Neural cell (in vitro differentiated cells): Measurements from ENCODE around the gene FOXK1.

Source experiments
- CTCF ChIP-seq: fragments of 450-650 bp; IDR thresholded peaks from 2 replicates; pipeline ENCODE4 v1.5.1; 2014; ENCODE audit warnings: antibody characterized with exemption, mild to moderate bottlenecking, moderate library complexity; ENCODE audit not compliant: poor library complexity, severe bottlenecking
- EP300 ChIP-seq: fragments of 450-650 bp; conservative IDR thresholded peaks from 2 replicates; pipeline ENCODE4 v1.6.1; 2014; ENCODE audit warnings: antibody characterized with exemption, mild to moderate bottlenecking, moderate library complexity; ENCODE audit not compliant: poor library complexity, severe bottlenecking
- EZH2 ChIP-seq: fragments of 200-600, 300-800 bp; shearing (Covaris generic), sonication (generic); IDR thresholded peaks from 2 replicates; pipeline ENCODE4 v1.6.1; 2014; ENCODE audit warnings: antibody characterized with exemption, low read length, borderline replicate concordance, mild to moderate bottlenecking; ENCODE audit not compliant: insufficient read depth, poor library complexity, severe bottlenecking
- RAD21 ChIP-seq: fragments of 450-650 bp; conservative IDR thresholded peaks from 2 replicates; pipeline ENCODE4 v1.6.1; 2014; ENCODE audit warnings: antibody characterized with exemption, mild to moderate bottlenecking, moderate library complexity
- REST ChIP-seq: IDR thresholded peaks from 2 replicates; pipeline ENCODE4 v1.6.1; 2012; ENCODE audit warnings: borderline replicate concordance

GRCh38 chr7:4681218-4681851 lies 760 bp upstream of the FOXK1 start:
- TF ChIP-seq EZH2 (no peak), CTCF (no peak), RAD21 (no peak), EP300 (no peak), REST (no peak)
